ENCODE data around the gene ARFGAP3. TPM values are rescaled to one million over a fixed set of nuclear protein-coding genes. Genes with fewer than 3 reads are reported as not detected.

ARFGAP3 gene
- total and polyA plus RNA-seq, 2 experiments from 2014 or later: 14.8 to 19.1 TPM

DNA sequence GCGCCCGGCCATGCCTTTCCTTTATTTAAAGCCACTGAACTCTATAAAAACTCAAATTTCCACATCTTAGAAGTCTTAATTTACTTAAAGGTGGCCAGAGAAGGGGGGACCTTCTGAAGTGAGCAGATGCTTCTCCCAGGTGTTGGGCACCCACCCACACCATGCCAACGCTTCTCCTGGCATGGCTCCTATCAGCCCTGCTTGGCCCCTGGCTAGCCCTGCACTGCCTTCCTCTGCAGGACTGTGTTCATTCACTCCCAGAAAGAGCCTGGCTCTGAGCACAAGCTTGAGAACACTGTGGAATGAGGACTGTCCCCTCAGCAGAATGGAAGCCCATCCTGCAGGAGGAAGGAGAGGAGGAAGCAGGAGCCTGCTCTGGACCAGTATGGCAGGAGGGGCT, 34.6 kb upstream of the ARFGAP3 start (continued):
- TF ChIP-seq, protein P1, sequence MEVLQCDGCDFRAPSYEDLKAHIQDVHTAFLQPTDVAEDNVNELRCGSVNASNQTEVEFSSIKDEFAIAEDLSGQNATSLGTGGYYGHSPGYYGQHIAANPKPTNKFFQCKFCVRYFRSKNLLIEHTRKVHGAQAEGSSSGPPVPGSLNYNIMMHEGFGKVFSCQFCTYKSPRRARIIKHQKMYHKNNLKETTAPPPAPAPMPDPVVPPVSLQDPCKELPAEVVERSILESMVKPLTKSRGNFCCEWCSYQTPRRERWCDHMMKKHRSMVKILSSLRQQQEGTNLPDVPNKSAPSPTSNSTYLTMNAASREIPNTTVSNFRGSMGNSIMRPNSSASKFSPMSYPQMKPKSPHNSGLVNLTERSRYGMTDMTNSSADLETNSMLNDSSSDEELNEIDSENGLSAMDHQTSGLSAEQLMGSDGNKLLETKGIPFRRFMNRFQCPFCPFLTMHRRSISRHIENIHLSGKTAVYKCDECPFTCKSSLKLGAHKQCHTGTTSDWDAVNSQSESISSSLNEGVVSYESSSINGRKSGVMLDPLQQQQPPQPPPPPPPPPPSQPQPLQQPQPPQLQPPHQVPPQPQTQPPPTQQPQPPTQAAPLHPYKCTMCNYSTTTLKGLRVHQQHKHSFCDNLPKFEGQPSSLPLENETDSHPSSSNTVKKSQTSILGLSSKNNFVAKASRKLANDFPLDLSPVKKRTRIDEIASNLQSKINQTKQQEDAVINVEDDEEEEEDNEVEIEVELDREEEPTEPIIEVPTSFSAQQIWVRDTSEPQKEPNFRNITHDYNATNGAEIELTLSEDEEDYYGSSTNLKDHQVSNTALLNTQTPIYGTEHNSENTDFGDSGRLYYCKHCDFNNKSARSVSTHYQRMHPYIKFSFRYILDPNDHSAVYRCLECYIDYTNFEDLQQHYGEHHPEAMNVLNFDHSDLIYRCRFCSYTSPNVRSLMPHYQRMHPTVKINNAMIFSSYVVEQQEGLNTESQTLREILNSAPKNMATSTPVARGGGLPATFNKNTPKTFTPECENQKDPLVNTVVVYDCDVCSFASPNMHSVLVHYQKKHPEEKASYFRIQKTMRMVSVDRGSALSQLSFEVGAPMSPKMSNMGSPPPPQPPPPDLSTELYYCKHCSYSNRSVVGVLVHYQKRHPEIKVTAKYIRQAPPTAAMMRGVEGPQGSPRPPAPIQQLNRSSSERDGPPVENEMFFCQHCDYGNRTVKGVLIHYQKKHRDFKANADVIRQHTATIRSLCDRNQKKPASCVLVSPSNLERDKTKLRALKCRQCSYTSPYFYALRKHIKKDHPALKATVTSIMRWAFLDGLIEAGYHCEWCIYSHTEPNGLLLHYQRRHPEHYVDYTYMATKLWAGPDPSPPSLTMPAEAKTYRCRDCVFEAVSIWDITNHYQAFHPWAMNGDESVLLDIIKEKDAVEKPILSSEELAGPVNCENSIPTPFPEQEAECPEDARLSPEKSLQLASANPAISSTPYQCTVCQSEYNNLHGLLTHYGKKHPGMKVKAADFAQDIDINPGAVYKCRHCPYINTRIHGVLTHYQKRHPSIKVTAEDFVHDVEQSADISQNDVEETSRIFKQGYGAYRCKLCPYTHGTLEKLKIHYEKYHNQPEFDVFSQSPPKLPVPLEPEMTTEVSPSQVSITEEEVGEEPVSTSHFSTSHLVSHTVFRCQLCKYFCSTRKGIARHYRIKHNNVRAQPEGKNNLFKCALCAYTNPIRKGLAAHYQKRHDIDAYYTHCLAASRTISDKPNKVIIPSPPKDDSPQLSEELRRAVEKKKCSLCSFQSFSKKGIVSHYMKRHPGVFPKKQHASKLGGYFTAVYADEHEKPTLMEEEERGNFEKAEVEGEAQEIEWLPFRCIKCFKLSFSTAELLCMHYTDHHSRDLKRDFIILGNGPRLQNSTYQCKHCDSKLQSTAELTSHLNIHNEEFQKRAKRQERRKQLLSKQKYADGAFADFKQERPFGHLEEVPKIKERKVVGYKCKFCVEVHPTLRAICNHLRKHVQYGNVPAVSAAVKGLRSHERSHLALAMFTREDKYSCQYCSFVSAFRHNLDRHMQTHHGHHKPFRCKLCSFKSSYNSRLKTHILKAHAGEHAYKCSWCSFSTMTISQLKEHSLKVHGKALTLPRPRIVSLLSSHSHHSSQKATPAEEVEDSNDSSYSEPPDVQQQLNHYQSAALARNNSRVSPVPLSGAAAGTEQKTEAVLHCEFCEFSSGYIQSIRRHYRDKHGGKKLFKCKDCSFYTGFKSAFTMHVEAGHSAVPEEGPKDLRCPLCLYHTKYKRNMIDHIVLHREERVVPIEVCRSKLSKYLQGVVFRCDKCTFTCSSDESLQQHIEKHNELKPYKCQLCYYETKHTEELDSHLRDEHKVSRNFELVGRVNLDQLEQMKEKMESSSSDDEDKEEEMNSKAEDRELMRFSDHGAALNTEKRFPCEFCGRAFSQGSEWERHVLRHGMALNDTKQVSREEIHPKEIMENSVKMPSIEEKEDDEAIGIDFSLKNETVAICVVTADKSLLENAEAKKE (CRISPR knock-in tag; IDR thresholded peaks at IDR 0.05): no peak
- no peak for TF ChIP-seq JUNB (IDR thresholded peaks at IDR 0.05; ENCODE audit: unreplicated experiment)
- no peak for TF ChIP-seq STAT1 (IDR thresholded peaks at IDR 0.05; ENCODE audit: unreplicated experiment)
- TF ChIP-seq, protein P2, sequence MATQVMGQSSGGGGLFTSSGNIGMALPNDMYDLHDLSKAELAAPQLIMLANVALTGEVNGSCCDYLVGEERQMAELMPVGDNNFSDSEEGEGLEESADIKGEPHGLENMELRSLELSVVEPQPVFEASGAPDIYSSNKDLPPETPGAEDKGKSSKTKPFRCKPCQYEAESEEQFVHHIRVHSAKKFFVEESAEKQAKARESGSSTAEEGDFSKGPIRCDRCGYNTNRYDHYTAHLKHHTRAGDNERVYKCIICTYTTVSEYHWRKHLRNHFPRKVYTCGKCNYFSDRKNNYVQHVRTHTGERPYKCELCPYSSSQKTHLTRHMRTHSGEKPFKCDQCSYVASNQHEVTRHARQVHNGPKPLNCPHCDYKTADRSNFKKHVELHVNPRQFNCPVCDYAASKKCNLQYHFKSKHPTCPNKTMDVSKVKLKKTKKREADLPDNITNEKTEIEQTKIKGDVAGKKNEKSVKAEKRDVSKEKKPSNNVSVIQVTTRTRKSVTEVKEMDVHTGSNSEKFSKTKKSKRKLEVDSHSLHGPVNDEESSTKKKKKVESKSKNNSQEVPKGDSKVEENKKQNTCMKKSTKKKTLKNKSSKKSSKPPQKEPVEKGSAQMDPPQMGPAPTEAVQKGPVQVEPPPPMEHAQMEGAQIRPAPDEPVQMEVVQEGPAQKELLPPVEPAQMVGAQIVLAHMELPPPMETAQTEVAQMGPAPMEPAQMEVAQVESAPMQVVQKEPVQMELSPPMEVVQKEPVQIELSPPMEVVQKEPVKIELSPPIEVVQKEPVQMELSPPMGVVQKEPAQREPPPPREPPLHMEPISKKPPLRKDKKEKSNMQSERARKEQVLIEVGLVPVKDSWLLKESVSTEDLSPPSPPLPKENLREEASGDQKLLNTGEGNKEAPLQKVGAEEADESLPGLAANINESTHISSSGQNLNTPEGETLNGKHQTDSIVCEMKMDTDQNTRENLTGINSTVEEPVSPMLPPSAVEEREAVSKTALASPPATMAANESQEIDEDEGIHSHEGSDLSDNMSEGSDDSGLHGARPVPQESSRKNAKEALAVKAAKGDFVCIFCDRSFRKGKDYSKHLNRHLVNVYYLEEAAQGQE (IDR thresholded peaks at IDR 0.05; ENCODE audit: unreplicated experiment): no peak
- no peak for TF ChIP-seq ZNF114 (CRISPR knock-in tag; IDR thresholded peaks at IDR 0.05)
- no peak for TF ChIP-seq POLR2AphosphoS5 (IDR thresholded peaks at IDR 0.05; ENCODE audit: low read depth)
- TF ChIP-seq NANOG (IDR thresholded peaks at IDR 0.05; ENCODE audit: borderline replicate concordance): no peak
- TF ChIP-seq, protein P3, sequence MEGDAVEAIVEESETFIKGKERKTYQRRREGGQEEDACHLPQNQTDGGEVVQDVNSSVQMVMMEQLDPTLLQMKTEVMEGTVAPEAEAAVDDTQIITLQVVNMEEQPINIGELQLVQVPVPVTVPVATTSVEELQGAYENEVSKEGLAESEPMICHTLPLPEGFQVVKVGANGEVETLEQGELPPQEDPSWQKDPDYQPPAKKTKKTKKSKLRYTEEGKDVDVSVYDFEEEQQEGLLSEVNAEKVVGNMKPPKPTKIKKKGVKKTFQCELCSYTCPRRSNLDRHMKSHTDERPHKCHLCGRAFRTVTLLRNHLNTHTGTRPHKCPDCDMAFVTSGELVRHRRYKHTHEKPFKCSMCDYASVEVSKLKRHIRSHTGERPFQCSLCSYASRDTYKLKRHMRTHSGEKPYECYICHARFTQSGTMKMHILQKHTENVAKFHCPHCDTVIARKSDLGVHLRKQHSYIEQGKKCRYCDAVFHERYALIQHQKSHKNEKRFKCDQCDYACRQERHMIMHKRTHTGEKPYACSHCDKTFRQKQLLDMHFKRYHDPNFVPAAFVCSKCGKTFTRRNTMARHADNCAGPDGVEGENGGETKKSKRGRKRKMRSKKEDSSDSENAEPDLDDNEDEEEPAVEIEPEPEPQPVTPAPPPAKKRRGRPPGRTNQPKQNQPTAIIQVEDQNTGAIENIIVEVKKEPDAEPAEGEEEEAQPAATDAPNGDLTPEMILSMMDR (conservative IDR thresholded peaks at IDR 0.05; ENCODE audit: low read depth in 2 of 2): no peak
- TF ChIP-seq CREB1 (CRISPR knock-in tag; IDR thresholded peaks at IDR 0.05; ENCODE audit: low read depth): no peak
- TF ChIP-seq EZH2phosphoT487 (IDR thresholded peaks at IDR 0.05; ENCODE audit: unreplicated experiment): no peak

Measured in GM23338 (cell line).